Aorta (tissue), 5 donors: ENCODE results near the gene OR4C3. TPM values are rescaled to one million over a fixed set of nuclear protein-coding genes. Genes with fewer than 3 reads are reported as not detected.
"Not testable (repeated sequence)": the region's sequence is repeated elsewhere in the genome, so short reads cannot be mapped to it uniquely, and the experiment has no call there.

Experiments
- ATAC-seq: fragments of 200-7000 bp; cut with Tn5 transposase; one replicate; pipeline ENCODE4 v1.9.1; 2022; ENCODE audit warnings: moderate library complexity; ENCODE audit not compliant: low FRiP score
- DNase-seq, 2 donors: peaks; one replicate each; pipeline ENCODE4 v3.0.0-alpha.2; 2020
- H3K27ac ChIP-seq, 2 donors: one replicate each; pipeline ENCODE4 v1.5.1; 2013; ENCODE audit warnings: low read length in 2 of 2, mild to moderate bottlenecking in 2 of 2, moderate library complexity in 2 of 2, control low read depth in 1 of 2, inconsistent platforms in 1 of 2, low read depth in 1 of 2
- H3K27me3 ChIP-seq, 2 donors: one replicate each; pipeline ENCODE4 v1.6.1; 2013; ENCODE audit warnings: control low read depth in 1 of 2, low read length in 1 of 2, mild to moderate bottlenecking in 1 of 2, moderate library complexity in 1 of 2; ENCODE audit not compliant: insufficient read depth in 2 of 2, control insufficient read depth in 1 of 2
- H3K36me3 ChIP-seq, 2 donors: one replicate each; pipeline ENCODE4 v1.6.1; 2013; ENCODE audit warnings: control low read depth in 1 of 2, low read length in 1 of 2, mild to moderate bottlenecking in 1 of 2; ENCODE audit not compliant: insufficient read depth in 2 of 2, control insufficient read depth in 1 of 2
- H3K4me1 ChIP-seq, 2 donors: one replicate each; pipeline ENCODE4 v1.6.1; 2013; ENCODE audit warnings: low read length in 2 of 2, control low read depth in 1 of 2, mild to moderate bottlenecking in 1 of 2, moderate library complexity in 1 of 2; ENCODE audit not compliant: insufficient read depth in 2 of 2, control insufficient read depth in 1 of 2
- H3K4me3 ChIP-seq, 2 donors: one replicate each; pipeline ENCODE4 v1.5.1; 2013; ENCODE audit warnings: low read length in 2 of 2, control low read depth in 1 of 2, mild to moderate bottlenecking in 1 of 2
- H3K9me3 ChIP-seq: one replicate; pipeline ENCODE4 v1.6.1; 2013; ENCODE audit warnings: mild to moderate bottlenecking, low read length; ENCODE audit not compliant: control insufficient read depth
- WGBS, 2 donors: extraction: QIAGEN DNeasy Blood & Tissue Kit; methylation state at CpG; one replicate each; pipeline ENCODE4 v1.1.7; 2013; 5-methylcytosine and 5-hydroxymethylcytosine counted together
- intact Hi-C, 2 donors: fragments of 100-400 bp; cut with DNase I; formaldehyde crosslinking; loops; one replicate each; pipeline versions ENCODE4 v1.14.2 to v1.15.0; 2022
- long read RNA-seq, 2 donors: library from polyadenylated mRNA; unstranded; transcript quantifications; one replicate each; pipeline ENCODE4 v2.0.0, GENCODE V29; 2020 to 2021
- polyA plus RNA-seq, 2 donors: library from polyadenylated mRNA; stranded (reverse); fragments of 200-250 nt; gene quantifications; one replicate each; pipeline ENCODE4 v1.2.3, GENCODE V29; 2013
- total RNA-seq, 2 donors: library from RNA; stranded (reverse); fragmentation: NEBNext Ultra II Directional; extraction: Animal tissue kit (Norgen Biotek cat#: 25700); gene quantifications; one replicate each; pipeline ENCODE4 v1.2.1, GENCODE V29; 2021
- donor health status: healthy with polysubstance abuse.
- donor health status: Bipolar disorder and iron deficiency.
- donor health status: DM: no; HTN: no; CAD: no.
- donor health status: DM: no; HTN: no; CAD: no.
- donor health status: DM: yes; HTN: yes; CAD: no.

Gene OR4C3
- total RNA-seq = not detected
- polyA plus RNA-seq = not detected
- long read RNA-seq, donor 1 = 0 reads
- long read RNA-seq, donor 2 = 0 reads

DNA sequence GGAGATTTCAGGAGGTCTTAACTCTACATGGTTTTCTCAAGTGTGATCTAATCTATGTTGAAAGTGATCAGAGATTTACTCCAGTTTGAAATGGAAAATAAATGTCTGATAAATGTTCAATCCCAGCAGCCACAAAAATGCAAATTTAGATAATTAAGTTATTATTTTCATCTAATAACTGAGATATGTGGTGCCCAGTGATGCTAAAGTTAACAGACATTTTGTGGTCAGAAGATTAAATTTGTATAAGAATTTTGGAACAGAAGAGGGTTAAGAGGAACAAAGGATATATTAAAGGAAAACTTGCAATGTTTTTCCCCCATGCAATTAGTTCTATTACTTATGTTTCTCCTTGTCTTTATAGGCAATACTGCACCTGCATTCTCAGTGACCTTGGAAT is at the start of gene OR4C3:
TSS of gene OR4C3 (plus strand) at position 301 of the 400 bp plus-strand sequence. CDS start 102 bp downstream, outside the sequence.
- H3K9me3 ChIP-seq, DNase-seq, H3K27me3 ChIP-seq, H3K36me3 ChIP-seq, H3K27ac ChIP-seq, ATAC-seq, H3K4me1 ChIP-seq, intact Hi-C loops, H3K4me3 ChIP-seq: not testable (repeated sequence)

DNA sequence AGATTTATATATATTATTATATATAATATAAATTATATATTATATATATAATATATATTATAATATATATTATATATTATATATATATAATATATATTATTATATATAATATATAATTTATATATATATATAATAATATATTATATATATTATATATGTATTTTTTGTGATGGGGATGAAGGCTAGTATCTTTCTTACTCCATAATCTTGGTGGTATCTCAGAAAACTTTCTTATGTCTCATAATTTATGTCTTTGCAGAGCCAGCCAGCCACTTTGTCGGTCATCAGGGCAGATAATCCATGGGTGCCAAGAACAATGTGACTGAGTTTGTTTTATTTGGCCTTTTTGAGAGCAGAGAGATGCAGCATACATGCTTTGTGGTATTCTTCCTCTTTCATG is 18.8 kb upstream of the OR4C3 start, which contains the start of gene OR4S1:
TSS of gene OR4S1 (plus strand) at position 301 of the 400 bp plus-strand sequence. CDS start at position 301, 0 bp downstream.
- intact Hi-C loops = no loop called here
- Histone ChIP-seq H3K4me1 (peaks cover 0 to 2% of the 10 kb centered on the region in 2 donors), H3K9me3 (no peaks in the 10 kb centered on the region), H3K4me3 (no peak within 1 kb of the TSS), H3K27me3 (no peaks in the 10 kb centered on the region), H3K27ac (no peak within 1 kb of the TSS), H3K36me3 (no peaks in the 10 kb centered on the region)
- DNase-seq = no peak
- no peak for ATAC-seq
- 45 to 50% methylated on average over 1 of the region's 1 CpG for WGBS, 2 donors

DNA sequence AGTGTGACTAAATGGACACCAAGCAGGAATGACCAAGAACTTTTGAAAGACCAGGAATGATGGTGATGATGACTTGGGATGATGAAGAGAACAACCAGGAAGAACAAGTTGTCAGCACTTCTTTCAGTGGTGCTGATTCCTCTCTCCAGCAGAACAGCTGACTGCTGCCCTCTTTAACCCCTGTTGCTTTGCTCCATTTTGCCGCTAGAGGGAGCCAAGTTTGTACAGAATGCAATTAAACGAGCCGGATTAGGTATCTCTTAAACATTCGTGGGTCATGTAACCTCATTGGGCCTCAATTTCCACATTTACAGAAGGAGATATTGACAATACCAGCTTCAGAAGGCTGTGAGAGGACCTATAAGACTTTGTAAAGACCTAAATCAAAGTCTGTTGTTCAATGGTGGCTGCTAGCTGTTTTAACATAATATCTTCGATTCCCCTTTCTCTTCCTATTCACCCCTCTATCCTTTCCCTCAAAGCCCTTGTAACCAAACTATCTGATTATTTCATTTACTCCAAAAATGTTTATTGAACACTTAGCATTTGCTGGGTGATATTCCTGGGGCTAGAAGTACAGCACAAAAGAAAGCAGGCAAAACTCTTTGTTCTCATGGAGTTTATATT is 16.8 kb upstream of the OR4C3 start:
- DNase-seq = peak in 1 of 2 donors; percentile 49
- Histone ChIP-seq H3K4me1 (peaks cover 0 to 2% of the 10 kb centered on the region in 2 donors), H3K4me3 (no peak overlapping the region), H3K27ac (no peak overlapping the region), H3K27me3 (no peaks in the 10 kb centered on the region), H3K9me3 (no peaks in the 10 kb centered on the region), H3K36me3 (no peaks in the 10 kb centered on the region)
- no peak for ATAC-seq
- 23 to 25% methylated on average over 5 of the region's 5 CpGs for WGBS, 2 donors
- intact Hi-C loops = no loop called here

DNA sequence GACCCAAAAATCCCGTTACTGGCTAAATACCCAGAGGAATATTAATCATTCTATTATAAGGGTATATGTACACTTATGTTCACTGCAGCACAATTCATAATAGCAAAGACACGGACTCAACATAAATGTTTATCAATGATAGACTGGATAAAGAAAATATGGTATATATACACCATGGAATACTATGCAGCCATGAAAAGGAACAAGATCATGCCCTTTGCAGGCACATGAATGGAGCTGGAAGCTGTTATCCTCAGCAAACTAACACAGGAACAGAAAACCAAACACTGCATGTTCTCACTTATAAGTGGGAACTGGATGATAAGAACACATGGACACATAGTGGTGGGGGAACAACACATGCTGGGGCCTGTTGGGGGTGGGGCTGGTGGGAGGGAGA is 11.1 kb upstream of the OR4C3 start:
- ATAC-seq, H3K4me1 ChIP-seq, H3K36me3 ChIP-seq, H3K9me3 ChIP-seq, H3K27ac ChIP-seq, DNase-seq, H3K27me3 ChIP-seq, H3K4me3 ChIP-seq, intact Hi-C loops: not testable (repeated sequence)
- WGBS, 2 donors = 51 to 66% methylated on average over 2 of the region's 2 CpGs

DNA sequence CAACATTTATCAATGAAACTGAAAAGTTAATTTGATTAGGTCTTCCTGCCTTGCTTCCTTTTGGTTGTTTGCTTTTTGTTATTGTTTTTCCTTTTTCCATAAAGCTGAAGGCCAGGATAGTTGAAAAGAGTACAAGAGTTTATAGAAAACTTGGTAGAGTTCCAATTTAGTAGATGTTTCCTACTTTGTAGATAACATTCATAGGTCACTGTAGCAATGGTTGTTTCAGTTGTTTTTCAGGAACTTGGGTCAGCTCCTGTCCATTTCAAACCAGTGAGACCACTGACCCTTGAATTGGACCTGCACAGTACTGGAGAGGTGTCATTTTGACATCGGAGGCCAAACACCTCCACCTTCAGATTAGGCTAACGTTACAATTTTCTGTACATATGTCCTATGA is 4.9 kb upstream of the OR4C3 start:
- H3K4me1 ChIP-seq, H3K9me3 ChIP-seq, DNase-seq, H3K36me3 ChIP-seq, H3K27ac ChIP-seq, ATAC-seq, H3K4me3 ChIP-seq, H3K27me3 ChIP-seq, intact Hi-C loops: not testable (repeated sequence)
- WGBS, 2 donors = 87 to 94% methylated on average over 2 of the region's 2 CpGs

DNA sequence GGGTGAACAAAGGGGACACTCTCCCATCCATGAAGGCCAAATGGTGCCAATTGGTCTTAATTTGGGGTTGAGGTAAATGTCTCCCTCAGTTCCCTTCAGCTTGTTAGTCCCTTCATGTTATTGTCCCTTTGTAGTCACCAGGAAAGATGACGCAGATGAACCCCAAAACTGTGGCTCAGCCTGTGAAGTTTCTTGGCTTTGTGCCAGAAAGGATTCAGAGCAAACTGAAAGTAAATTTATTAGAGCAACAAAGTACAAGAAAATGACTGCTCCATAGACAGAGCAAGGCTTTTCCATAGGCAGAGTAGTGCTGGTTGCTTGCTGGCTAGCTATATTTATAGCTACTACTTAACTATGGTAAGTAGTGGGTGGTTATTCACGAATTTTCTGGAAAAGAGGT is 16.7 kb downstream of the OR4C3 start:
- H3K27ac ChIP-seq = no peak overlapping the region
- no peaks in the 10 kb centered on the region for H3K4me1 ChIP-seq
- 50 to 58% methylated on average over 2 of the region's 2 CpGs for WGBS, 2 donors
- ATAC-seq = no peak
- intact Hi-C loops = no loop called here
- no peaks in the 10 kb centered on the region for H3K36me3 ChIP-seq
- no peaks in the 10 kb centered on the region for H3K9me3 ChIP-seq
- H3K27me3 ChIP-seq = no peaks in the 10 kb centered on the region
- DNase-seq = no peak
- H3K4me3 ChIP-seq = no peak overlapping the region

DNA sequence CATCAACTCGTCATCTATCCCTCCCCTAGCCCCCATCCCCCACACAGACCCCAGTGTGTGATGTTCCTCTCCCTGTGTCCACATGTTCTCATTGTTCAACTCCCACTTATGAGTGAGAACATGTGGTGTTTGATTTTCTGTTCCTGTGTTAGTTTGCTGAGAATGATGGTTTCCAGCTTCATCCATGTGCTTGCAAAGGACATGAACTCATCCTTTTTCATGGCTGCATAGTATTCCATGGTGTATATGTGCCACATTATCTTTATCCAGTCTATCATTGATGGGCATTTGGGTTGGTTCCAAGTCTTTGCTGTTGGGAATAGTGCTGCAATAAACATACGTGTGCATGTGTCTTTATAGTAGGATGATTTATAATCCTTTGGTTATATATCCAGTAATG is 17.8 kb downstream of the OR4C3 start:
- H3K9me3 ChIP-seq, H3K27ac ChIP-seq, ATAC-seq, H3K4me1 ChIP-seq, H3K27me3 ChIP-seq, intact Hi-C loops, H3K4me3 ChIP-seq, DNase-seq, H3K36me3 ChIP-seq: not testable (repeated sequence)
- 50 to 60% methylated on average over 2 of the region's 2 CpGs for WGBS, 2 donors

DNA sequence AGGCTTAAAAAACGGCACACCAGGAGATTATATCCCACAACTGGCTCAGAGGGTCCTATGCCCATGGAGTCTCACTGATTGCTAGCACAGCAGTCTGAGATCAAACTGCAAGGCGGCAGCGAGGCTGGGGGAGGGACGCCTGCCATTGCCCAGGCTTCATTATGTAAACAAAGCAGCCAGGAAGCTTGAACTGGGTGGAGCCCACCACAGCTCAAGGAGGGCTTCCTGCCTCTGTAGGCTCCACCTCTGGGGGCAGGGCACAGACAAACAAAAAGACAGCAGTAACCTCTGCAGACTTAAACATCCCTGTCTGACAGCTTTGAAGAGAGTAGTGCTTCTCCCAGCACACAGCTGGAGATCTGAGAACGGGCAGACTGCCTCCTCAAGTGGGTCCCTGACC is 21.6 kb downstream of the OR4C3 start:
- H3K27ac ChIP-seq, H3K27me3 ChIP-seq, intact Hi-C loops, H3K4me1 ChIP-seq, ATAC-seq, DNase-seq, H3K4me3 ChIP-seq, H3K9me3 ChIP-seq, H3K36me3 ChIP-seq: not testable (repeated sequence)
- WGBS, 2 donors = 78 to 80% methylated on average over 5 of the region's 5 CpGs

DNA sequence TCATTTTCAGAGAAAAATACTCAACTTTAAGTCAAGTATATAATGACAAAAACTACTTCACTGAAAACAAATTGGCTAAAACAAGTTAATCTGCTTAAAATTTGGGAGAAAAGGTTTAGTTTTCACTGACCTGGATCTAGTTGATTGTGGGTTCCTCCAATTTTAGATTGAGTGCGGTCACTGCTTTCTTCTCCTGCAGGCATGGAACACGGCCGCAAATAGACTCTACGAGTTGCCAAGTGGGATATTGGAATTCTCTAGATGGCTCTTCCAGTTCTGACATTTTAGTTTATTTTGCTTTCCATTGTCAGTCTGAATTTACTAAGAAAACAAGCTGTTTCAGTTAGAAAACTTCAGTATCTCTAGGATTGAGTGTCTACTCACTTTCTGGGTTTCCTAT is 29.3 kb downstream of the OR4C3 start:
- no peaks in the 10 kb centered on the region for H3K36me3 ChIP-seq
- H3K4me3 ChIP-seq = no peak overlapping the region
- H3K4me1 ChIP-seq = no peaks in the 10 kb centered on the region
- H3K27ac ChIP-seq = no peak overlapping the region
- intact Hi-C loops = no loop called here
- H3K9me3 ChIP-seq = peaks cover 4% of the 10 kb centered on the region
- ATAC-seq (no peak), DNase-seq (no peak)
- no peaks in the 10 kb centered on the region for H3K27me3 ChIP-seq
- 92 to 94% methylated on average over 4 of the region's 4 CpGs for WGBS, 2 donors
